ENCODE measurements around the gene ATG4A.

The ATG4A gene

GRCh38 chrX:108114541-108114940 lies 23.0 kb downstream of the ATG4A start:
- in situ Hi-C loops (cut with HindIII; ENCODE audit: low pct_ligation_motif_present, low pct_unique_long_range_greater_than_20kb, low sequenced_read_pairs), result no loop called here
- no peak for DNase-seq

- DNase-seq, result no peak
- in situ Hi-C loops (cut with HindIII; ENCODE audit: low pct_ligation_motif_present, low pct_unique_long_range_greater_than_20kb, low sequenced_read_pairs), result no loop called here
Measured at GRCh38 chrX:108117988-108118387, 26.4 kb downstream of the ATG4A start.

GRCh38 chrX:108121291-108121690 lies 29.7 kb downstream of the ATG4A start:
- no peak for DNase-seq
- in situ Hi-C loops (cut with HindIII; ENCODE audit: low pct_ligation_motif_present, low pct_unique_long_range_greater_than_20kb, low sequenced_read_pairs), result no loop called here

- DNase-seq, result no peak
- in situ Hi-C loops (cut with HindIII; ENCODE audit: low pct_ligation_motif_present, low pct_unique_long_range_greater_than_20kb, low sequenced_read_pairs), result no loop called here
Measured at GRCh38 chrX:108122748-108123147, 31.2 kb downstream of the ATG4A start.

- in situ Hi-C loops (cut with HindIII; ENCODE audit: low pct_ligation_motif_present, low pct_unique_long_range_greater_than_20kb, low sequenced_read_pairs), result no loop called here
- DNase-seq, result no peak
Measured at GRCh38 chrX:108123591-108124366, 32.2 kb downstream of the ATG4A start.

GRCh38 chrX:108126661-108127060 lies 35.1 kb downstream of the ATG4A start:
- DNase-seq, result no peak
- in situ Hi-C loops (cut with HindIII; ENCODE audit: low pct_ligation_motif_present, low pct_unique_long_range_greater_than_20kb, low sequenced_read_pairs), result no loop called here

GRCh38 chrX:108127152-108127551 lies 35.6 kb downstream of the ATG4A start:
- in situ Hi-C loops (cut with HindIII; ENCODE audit: low pct_ligation_motif_present, low pct_unique_long_range_greater_than_20kb, low sequenced_read_pairs), result no loop called here
- DNase-seq, result no peak

- in situ Hi-C loops (cut with HindIII; ENCODE audit: low pct_ligation_motif_present, low pct_unique_long_range_greater_than_20kb, low sequenced_read_pairs), result no loop called here
- no peak for DNase-seq
Measured at GRCh38 chrX:108130889-108131288, 39.3 kb downstream of the ATG4A start.

- no peak for DNase-seq
Measured at GRCh38 chrX:108131471-108131870, 39.9 kb downstream of the ATG4A start.

GRCh38 chrX:108132034-108132433 lies 40.5 kb downstream of the ATG4A start:
- in situ Hi-C loops (cut with HindIII; ENCODE audit: low pct_ligation_motif_present, low pct_unique_long_range_greater_than_20kb, low sequenced_read_pairs), result no loop called here
- DNase-seq, result no peak

More at GRCh38 chrX:108131471-108131870, 39.9 kb downstream of the ATG4A start:
- in situ Hi-C loops (cut with HindIII; ENCODE audit: low pct_ligation_motif_present, low pct_unique_long_range_greater_than_20kb, low sequenced_read_pairs), result no loop called here

- no peak for DNase-seq
- in situ Hi-C loops (cut with HindIII; ENCODE audit: low pct_ligation_motif_present, low pct_unique_long_range_greater_than_20kb, low sequenced_read_pairs), result no loop called here
Measured at GRCh38 chrX:108132876-108133275, 41.3 kb downstream of the ATG4A start.

GRCh38 chrX:108134724-108135123 lies 43.1 kb downstream of the ATG4A start:
- in situ Hi-C loops (cut with HindIII; ENCODE audit: low pct_ligation_motif_present, low pct_unique_long_range_greater_than_20kb, low sequenced_read_pairs), result no loop called here
- no peak for DNase-seq

- in situ Hi-C loops (cut with HindIII; ENCODE audit: low pct_ligation_motif_present, low pct_unique_long_range_greater_than_20kb, low sequenced_read_pairs), result no loop called here
- no peak for DNase-seq
Measured at GRCh38 chrX:108138814-108139702, 47.5 kb downstream of the ATG4A start.

- DNase-seq, result no peak
- in situ Hi-C loops (cut with HindIII; ENCODE audit: low pct_ligation_motif_present, low pct_unique_long_range_greater_than_20kb, low sequenced_read_pairs), result no loop called here
Measured at GRCh38 chrX:108148524-108148923, 56.9 kb downstream of the ATG4A start.

- in situ Hi-C loops (cut with HindIII; ENCODE audit: low pct_ligation_motif_present, low pct_unique_long_range_greater_than_20kb, low sequenced_read_pairs), result no loop called here
- DNase-seq, result no peak
Measured at GRCh38 chrX:108156082-108156481, 64.5 kb downstream of the ATG4A start.

GRCh38 chrX:108156934-108157466 lies 65.4 kb downstream of the ATG4A start:
- no peak for DNase-seq
- in situ Hi-C loops (cut with HindIII; ENCODE audit: low pct_ligation_motif_present, low pct_unique_long_range_greater_than_20kb, low sequenced_read_pairs), result no loop called here

- DNase-seq, result no peak
- in situ Hi-C loops (cut with HindIII; ENCODE audit: low pct_ligation_motif_present, low pct_unique_long_range_greater_than_20kb, low sequenced_read_pairs), result no loop called here
Measured at GRCh38 chrX:108157628-108158027, 66.0 kb downstream of the ATG4A start.

- in situ Hi-C loops (cut with HindIII; ENCODE audit: low pct_ligation_motif_present, low pct_unique_long_range_greater_than_20kb, low sequenced_read_pairs), result no loop called here
- no peak for DNase-seq
Measured at GRCh38 chrX:108159028-108159670, 67.6 kb downstream of the ATG4A start.

GRCh38 chrX:108160309-108160708 lies 68.7 kb downstream of the ATG4A start:
- DNase-seq, result no peak
- in situ Hi-C loops (cut with HindIII; ENCODE audit: low pct_ligation_motif_present, low pct_unique_long_range_greater_than_20kb, low sequenced_read_pairs), result no loop called here
